H4 (cell line): Measurements from ENCODE around the gene PKN3. TPM values are rescaled to one million over a fixed set of nuclear protein-coding genes. Genes with fewer than 3 reads are reported as not detected.

Source experiments
- DNase-seq: peaks from one replicate; pipeline ENCODE4 v3.0.0-alpha.2; 2015; ENCODE audit warnings: low spot score
- total RNA-seq: library from RNA; depleted of rRNA; stranded (reverse); fragments of >200 nt; shearing (Covaris generic); gene quantifications from 2 replicates; pipeline ENCODE4 v1.2.3, GENCODE V29; 2014; rRNA removed

The PKN3 gene
- total RNA-seq, 1 experiment from 2014 or later, result 2.8 TPM

DNA sequence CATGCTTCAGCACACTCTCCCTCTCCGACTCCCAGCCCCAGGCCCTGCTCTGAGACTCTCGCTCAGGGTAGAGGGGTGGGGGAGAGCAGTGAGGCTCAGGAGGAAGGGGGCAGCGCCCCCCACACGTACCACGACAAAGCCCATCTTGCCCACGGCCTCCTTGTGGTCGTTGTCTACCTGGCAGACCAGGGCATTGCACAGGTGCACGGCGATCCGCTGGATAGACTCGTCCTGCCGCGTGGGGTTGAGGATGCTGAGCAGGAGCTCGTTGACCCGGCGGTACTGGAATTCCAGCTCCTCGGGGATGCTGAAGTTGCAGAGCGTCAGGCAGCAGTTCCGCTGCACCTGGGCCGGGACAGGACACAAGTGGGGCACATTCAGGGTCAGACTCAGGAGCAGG is 40.1 kb downstream of the PKN3 start:
- DNase-seq, result no peak

DNA sequence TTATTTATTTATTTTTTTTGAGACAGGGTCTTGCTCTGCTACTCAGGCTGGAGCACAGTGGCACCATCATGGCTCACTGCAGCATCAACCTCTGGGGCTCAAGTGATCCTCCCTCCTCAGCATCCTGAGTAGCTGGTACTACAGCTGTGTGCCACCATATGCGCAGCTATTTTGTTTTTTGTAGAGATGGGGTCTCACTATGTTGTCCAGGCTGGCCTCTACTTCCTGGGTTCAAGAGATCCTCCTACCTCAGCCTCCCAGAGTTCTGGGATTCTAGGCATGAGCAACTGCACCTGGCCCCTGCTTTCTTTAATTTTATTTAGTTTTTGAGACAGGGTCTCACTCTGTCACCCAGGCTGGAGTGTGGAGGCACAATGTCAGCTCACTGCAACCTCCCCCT is 41.1 kb downstream of the PKN3 start:
- no peak for DNase-seq

DNA sequence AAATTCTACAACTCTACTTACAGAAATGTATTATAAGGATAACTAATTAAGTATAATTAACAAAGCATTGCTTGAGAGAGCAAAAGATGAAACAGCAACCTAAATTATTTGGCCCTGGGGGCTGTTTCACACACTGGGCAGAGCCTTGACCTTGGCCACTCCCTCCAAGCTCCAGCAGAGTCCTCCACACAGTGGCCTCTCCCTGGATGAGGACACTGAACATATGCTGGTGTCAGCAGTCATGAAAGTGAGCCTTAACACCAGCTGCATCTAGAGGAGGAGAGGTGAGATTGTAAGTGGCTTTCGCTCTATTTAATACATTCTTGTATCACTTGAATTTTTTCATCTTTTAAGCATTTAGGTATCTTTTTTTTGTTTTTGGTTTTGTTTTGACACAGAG is 44.9 kb downstream of the PKN3 start:
- no peak for DNase-seq

DNA sequence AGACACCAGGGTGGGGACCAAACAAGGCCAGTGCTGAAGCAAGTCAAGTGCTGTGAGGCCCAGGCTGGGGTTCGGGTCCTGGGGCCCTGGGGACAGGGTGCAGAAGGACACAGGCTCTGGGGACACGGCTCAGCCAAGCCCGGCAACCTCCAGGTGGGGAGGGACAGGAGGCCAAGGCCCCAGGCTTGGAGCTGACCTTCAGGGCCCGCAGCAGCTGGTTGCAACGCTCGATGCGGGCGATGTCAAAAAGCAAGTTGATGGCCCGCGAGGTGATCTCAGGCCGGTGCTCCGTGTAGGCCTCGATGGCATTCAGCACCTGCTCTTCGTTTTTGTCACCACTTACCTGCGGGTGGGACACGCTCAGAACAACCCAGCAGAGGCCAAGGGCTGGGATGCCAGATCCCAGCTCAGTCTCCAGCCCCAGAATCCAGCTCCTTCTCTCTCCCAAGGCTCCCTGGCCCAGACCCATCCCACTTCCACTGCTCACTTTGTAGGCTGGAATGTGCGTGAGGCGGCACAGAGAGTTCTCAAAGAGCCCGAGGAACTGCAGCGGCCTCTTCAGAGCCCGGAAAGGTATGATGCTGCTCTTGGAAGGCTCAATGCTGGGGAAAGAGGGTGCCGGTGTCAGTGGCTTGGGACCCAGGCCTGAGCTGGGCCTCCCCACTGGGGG is 48.8 kb downstream of the PKN3 start:
- DNase-seq, result no peak

DNA sequence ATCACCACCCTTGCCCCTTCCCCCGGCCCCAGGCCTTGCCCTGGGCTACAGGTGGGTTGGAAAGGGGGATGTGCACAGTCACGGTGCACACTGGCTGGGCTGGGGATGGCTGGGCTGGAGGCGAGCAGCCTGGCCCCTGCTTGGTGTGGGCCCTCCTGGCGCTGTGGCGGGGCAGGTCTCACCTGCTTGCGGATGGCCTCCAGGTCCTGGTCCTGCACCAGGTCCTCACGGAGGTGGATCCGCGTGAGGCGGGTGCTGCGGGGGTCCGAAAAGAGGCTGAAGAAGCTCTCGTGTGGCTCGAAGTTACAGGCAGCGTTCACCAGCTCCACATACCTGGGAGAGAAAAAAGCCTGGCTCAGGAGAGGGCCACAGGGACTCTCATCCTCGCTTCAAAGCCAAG is 51.3 kb downstream of the PKN3 start:
- DNase-seq, result no peak

DNA sequence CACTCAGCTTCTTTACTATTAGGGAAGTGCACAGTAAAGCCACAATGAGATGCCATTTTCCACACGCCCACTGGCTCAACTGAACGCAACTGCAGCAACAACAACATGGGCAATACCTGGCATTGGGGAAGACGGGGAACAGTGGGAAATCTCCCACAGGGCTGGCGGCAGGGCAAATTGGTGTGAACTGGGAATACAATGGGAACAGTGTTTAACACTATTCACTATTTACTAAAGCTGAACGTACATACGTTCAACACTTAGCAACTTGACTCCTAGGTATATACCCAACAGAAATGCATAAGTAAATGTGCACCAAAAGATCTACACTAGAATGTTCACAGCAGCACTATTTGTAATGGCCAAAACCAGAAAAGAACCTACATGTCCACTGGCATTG is 55.3 kb downstream of the PKN3 start:
- no peak for DNase-seq

DNA sequence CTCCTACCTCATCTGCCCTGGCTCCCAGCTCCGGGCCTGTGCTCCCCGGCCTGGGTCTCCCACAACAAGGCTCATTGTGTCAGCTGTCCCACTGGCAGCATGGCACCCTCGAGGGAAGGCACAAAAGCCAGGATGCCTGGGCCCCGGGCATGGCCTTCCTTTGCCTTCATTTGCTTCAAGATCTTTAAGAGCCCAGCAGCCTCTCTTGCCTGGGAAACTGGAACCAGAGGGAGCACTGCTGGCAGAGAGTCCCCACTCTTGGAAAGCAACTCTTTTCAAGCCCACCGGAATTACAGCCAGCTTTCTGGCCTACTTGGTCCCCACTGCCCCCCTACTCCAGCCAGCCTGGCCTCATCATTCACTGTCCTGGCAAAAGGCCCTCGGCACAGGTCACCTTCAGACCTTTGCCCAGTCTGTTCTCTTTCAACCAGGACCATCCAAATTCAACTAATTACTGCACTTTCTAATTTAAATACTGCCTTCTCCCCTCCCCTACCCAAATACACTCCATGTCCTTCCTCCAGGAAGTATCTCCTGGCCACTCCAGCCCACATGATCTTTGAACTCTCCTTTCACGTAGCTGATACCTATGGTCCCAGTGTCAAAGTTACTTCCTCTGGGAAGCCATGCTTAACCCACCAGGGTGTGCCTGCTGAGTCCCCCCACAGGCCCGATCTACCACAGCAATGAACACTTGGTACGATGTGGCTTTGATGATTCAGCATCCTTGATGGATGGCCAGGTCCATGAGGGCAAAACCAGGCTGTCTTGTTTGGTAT is 60.6 kb downstream of the PKN3 start:
- DNase-seq, result no peak

DNA sequence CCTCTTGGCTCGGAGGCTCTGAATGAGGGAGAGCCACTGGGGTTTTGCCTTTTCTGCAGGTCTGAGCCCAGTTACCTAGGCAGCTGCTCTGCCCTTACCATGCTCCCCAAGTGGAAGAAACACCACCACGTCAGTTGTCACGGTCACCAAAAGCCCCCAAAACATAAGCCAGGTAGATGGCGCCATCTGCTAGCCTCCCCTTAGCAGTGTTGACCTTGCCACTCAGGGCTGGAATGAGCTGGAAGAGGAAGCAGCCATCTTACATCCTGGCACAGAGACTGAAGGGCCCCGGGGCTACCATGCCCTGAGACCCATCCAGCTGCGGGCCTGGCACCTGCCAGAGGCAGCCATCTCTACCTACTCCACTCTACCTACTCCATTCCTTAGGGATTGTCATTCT is 62.1 kb downstream of the PKN3 start:
- no peak for DNase-seq

DNA sequence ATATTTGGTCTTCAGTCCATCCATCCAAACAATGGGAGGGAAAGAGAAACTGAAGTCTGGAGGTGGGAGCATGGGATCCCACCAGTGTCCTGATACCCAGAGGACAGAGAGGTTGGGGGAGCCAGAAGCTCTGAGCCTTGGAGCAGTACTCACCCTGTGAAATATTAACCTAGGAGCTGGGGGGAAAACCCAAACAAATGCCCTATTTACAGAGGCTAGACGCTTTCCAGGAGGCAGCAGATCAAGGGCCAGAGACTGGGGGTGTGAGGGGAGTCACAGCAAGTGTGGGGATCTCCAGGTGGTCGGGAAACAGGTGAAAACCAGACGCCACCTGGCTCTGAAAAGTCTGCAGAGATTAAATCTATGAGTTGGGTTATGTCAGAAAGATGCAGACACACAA is 63.2 kb downstream of the PKN3 start:
- DNase-seq, result no peak

DNA sequence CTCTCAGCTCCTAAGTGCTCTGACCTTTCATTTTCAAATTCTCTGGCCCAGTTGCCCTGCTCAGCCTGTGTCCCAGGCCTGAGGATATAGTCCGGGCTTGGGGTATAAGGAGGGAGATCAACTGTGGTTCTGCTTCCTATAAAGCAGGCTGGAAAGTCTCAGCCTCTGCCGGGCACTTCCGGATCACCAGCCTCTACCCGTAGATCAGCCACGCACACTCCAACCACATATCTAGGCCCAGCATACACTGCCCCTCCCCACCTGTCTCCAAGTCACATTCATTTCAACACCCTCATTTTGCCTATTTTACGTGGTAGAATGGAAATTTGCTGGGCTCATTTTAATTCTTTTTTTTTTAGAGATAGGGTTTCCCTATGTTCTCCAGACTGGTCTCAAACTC is 66.3 kb downstream of the PKN3 start:
- no peak for DNase-seq

Other genes with a start within 250 kb of the PKN3 start
- 28.6 and 30.2 TPM in 2 replicates for gene ODF2, start 246.5 kb upstream of the PKN3 start, total RNA-seq
- gene GLE1, start 197.8 kb upstream of the PKN3 start, total RNA-seq, result 30.3 and 35.5 TPM in 2 replicates
- gene SPTAN1, start 149.9 kb upstream of the PKN3 start, total RNA-seq, result 46.5 and 52.8 TPM in 2 replicates
- gene DYNC2I2, start 45.7 kb upstream of the PKN3 start, total RNA-seq, result 56.9 and 69.0 TPM in 2 replicates
- 568 and 655 TPM in 2 replicates for gene SET, start 13.3 kb upstream of the PKN3 start, total RNA-seq
- gene ZDHHC12, start 21.6 kb downstream of the PKN3 start, total RNA-seq, result 46.4 and 57.8 TPM in 2 replicates
- 12.4 and 21.5 TPM in 2 replicates for gene ZER1, start 69.4 kb downstream of the PKN3 start, total RNA-seq
- gene TBC1D13, start 84.8 kb downstream of the PKN3 start, total RNA-seq, result 12.0 and 16.6 TPM in 2 replicates
- gene ENDOG, start 116.0 kb downstream of the PKN3 start, total RNA-seq, result 13.5 and 17.4 TPM in 2 replicates
- gene SPOUT1, start 127.3 kb downstream of the PKN3 start, total RNA-seq, result 16.7 and 39.2 TPM in 2 replicates
- gene KYAT1, start 179.4 kb downstream of the PKN3 start, total RNA-seq, result 7.1 and 7.3 TPM in 2 replicates
- gene LRRC8A, start 179.6 kb downstream of the PKN3 start, total RNA-seq, result 17.8 and 26.8 TPM in 2 replicates
- not detected in 2 replicates for gene PHYHD1, start 218.5 kb downstream of the PKN3 start, total RNA-seq
- gene DOLK, start 245.1 kb downstream of the PKN3 start, total RNA-seq, result 23.3 and 28.3 TPM in 2 replicates
- 37.0 and 51.6 TPM in 2 replicates for gene NUP188, start 245.2 kb downstream of the PKN3 start, total RNA-seq